ENCODE measurements around the gene KRTAP1-4.

The KRTAP1-4 gene

DNA sequence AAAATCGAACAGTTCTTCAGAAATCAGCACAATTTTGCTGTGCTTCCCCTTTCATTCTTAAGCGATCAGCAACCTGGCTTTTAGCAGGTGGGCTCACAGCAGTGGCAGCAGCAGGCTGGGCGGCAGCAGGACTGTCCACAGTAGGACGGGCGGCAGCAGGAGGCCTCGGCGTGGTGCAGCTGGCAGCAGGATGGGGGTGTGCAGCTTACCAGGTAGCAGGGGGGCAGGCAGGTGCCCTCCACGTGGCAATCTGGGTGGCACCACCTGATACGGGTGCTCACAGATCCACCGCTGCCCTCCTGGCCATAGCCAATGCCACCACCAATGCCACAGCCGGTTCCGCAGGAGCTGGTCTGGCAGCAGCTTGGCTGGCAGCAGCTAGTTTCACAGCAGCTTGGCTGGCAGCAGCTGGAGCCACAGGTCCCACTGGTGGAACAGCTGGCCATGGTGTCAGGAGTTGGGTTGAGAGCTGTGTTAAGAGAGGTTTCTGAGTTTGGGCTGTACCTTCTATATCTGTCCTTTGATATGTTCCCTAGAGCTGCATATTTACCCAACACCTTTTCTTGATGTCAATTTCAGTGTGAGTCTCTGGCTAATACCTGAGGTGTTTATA is at the start of gene KRTAP1-4:
KRTAP1-4 (minus strand) TSS at position 563 of the 613 bp plus-strand sequence; CDS start at position 446, 117 bp downstream.
- Histone ChIP-seq H2AFZ (ENCODE audit: low read length) (no peak within 1 kb of the TSS), H3K9ac (ENCODE audit: low read length) (no peak within 1 kb of the TSS), H3K4me1 (ENCODE audit: insufficient read depth, low read length, severe bottlenecking) (no peaks in the 10 kb centered on the region), H3K4me2 (ENCODE audit: low read length) (no peak within 1 kb of the TSS), H3K4me3 (ENCODE audit: low read depth, low read length, poor library complexity, severe bottlenecking) (no peak within 1 kb of the TSS), H4K20me1 (ENCODE audit: insufficient read depth, low read length) (no peaks in the 10 kb centered on the region), H3K9me3 (ENCODE audit: low read length) (no peaks in the 10 kb centered on the region), H3K36me3 (ENCODE audit: insufficient read depth, low read length) (no peaks in the 10 kb centered on the region), H3K27me3 (ENCODE audit: insufficient read depth, low read length) (no peaks in the 10 kb centered on the region), H3F3A (ENCODE audit: insufficient read depth, low read length) (no peaks in the 10 kb centered on the region), H3K27ac (ENCODE audit: low read depth, low read length, poor library complexity, severe bottlenecking) (no peak within 1 kb of the TSS), H3K79me2 (ENCODE audit: insufficient read depth, low read length) (no peaks in the 10 kb centered on the region), H3K9me2 (ENCODE audit: low read depth, low read length) (no peaks in the 10 kb centered on the region)
- TF ChIP-seq EZH2 (IDR thresholded peaks at IDR 0.05; ENCODE audit: borderline replicate concordance, low read length) (no peak), CTCF (IDR thresholded peaks at IDR 0.05; ENCODE audit: low read length) (no peak)

DNA sequence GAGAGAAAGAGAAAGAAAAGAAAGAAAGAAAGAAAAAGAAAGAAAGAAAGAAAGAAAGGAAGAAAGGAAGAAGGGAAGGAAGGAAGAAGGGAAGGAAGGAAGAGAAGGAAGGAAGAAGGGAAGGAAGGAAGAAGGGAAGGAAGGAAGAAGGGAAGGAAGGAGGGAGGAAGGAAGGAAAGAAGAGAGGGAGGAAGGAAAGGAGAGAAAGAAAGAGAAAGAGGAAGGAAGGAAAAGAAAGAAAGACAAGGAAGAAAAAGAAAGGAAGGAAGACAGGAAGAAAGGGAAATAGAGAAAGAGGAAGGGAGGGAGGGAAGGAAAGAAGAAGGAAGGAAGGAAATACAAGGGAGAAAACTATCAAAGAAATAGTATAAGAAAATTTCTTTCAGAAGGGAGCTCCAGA is 46.8 kb upstream of the KRTAP1-4 start:
- Histone ChIP-seq H3K27me3 (ENCODE audit: insufficient read depth, low read length) (no peaks in the 10 kb centered on the region), H3K4me3 (ENCODE audit: low read depth, low read length, poor library complexity, severe bottlenecking) (no peak overlapping the region), H4K20me1 (ENCODE audit: insufficient read depth, low read length) (no peaks in the 10 kb centered on the region), H3K4me1 (ENCODE audit: insufficient read depth, low read length, severe bottlenecking) (no peaks in the 10 kb centered on the region), H3K27ac (ENCODE audit: low read depth, low read length, poor library complexity, severe bottlenecking) (no peak overlapping the region), H3K9me3 (ENCODE audit: low read length) (no peaks in the 10 kb centered on the region), H3K79me2 (ENCODE audit: insufficient read depth, low read length) (no peaks in the 10 kb centered on the region), H2AFZ (ENCODE audit: low read length) (no peak overlapping the region), H3F3A (ENCODE audit: insufficient read depth, low read length) (no peaks in the 10 kb centered on the region), H3K9ac (ENCODE audit: low read length) (no peak overlapping the region), H3K36me3 (ENCODE audit: insufficient read depth, low read length) (no peaks in the 10 kb centered on the region), H3K4me2 (ENCODE audit: low read length) (no peak overlapping the region), H3K9me2 (ENCODE audit: low read depth, low read length) (no peaks in the 10 kb centered on the region)
- TF ChIP-seq CTCF (IDR thresholded peaks at IDR 0.05; ENCODE audit: low read length) (no peak), EZH2 (IDR thresholded peaks at IDR 0.05; ENCODE audit: borderline replicate concordance, low read length) (no peak)

GRCh38 chr17:41073676-41074075 is 43.7 kb upstream of the KRTAP1-4 start:
- Histone ChIP-seq H3K27ac (ENCODE audit: low read depth, low read length, poor library complexity, severe bottlenecking) (no peak overlapping the region), H3K9ac (ENCODE audit: low read length) (no peak overlapping the region), H3K9me3 (ENCODE audit: low read length) (no peaks in the 10 kb centered on the region), H3K4me3 (ENCODE audit: low read depth, low read length, poor library complexity, severe bottlenecking) (no peak overlapping the region), H3K79me2 (ENCODE audit: insufficient read depth, low read length) (no peaks in the 10 kb centered on the region), H3F3A (ENCODE audit: insufficient read depth, low read length) (no peaks in the 10 kb centered on the region), H2AFZ (ENCODE audit: low read length) (no peak overlapping the region), H3K27me3 (ENCODE audit: insufficient read depth, low read length) (no peaks in the 10 kb centered on the region), H3K36me3 (ENCODE audit: insufficient read depth, low read length) (no peaks in the 10 kb centered on the region), H3K4me2 (ENCODE audit: low read length) (no peak overlapping the region), H3K4me1 (ENCODE audit: insufficient read depth, low read length, severe bottlenecking) (no peaks in the 10 kb centered on the region), H4K20me1 (ENCODE audit: insufficient read depth, low read length) (no peaks in the 10 kb centered on the region), H3K9me2 (ENCODE audit: low read depth, low read length) (no peaks in the 10 kb centered on the region)
- TF ChIP-seq CTCF (IDR thresholded peaks at IDR 0.05; ENCODE audit: low read length), result no peak
- TF ChIP-seq EZH2 (IDR thresholded peaks at IDR 0.05; ENCODE audit: borderline replicate concordance, low read length), result no peak
